GM23248 (cell line): ENCODE data around the gene CDK10. TPM values are rescaled to one million over a fixed set of nuclear protein-coding genes. Genes with fewer than 3 reads are reported as not detected.
"Not testable (repeated sequence)": the region's sequence is repeated elsewhere in the genome, so short reads cannot be mapped to it uniquely, and the experiment has no call there.

Source experiments
- DNase-seq: peaks from one replicate; pipeline ENCODE4 v3.0.0-alpha.2; 2015
- H2AFZ ChIP-seq: fragments of 200-600 bp; sonication (generic); 2 replicates; pipeline ENCODE4 v1.6.1; 2016; ENCODE audit warnings: antibody characterized with exemption
- H3F3A ChIP-seq: fragments of 200-600 bp; sonication (generic); 2 replicates; pipeline ENCODE4 v1.6.1; 2016; ENCODE audit warnings: mild to moderate bottlenecking, antibody characterized with exemption, mixed run types; ENCODE audit not compliant: insufficient read depth
- H3K27ac ChIP-seq: fragments of 200-600 bp; sonication (generic); 2 replicates; pipeline ENCODE4 v1.5.1; 2016; ENCODE audit warnings: mild to moderate bottlenecking
- H3K27me3 ChIP-seq: fragments of 200-600 bp; sonication (generic); replicated peaks from 2 replicates; pipeline ENCODE4 v1.6.1; 2016; ENCODE audit warnings: mild to moderate bottlenecking; ENCODE audit not compliant: insufficient read depth
- H3K36me3 ChIP-seq: fragments of 200-600 bp; sonication (generic); 2 replicates; pipeline ENCODE4 v1.6.1; 2016; ENCODE audit warnings: low read depth, mild to moderate bottlenecking
- H3K4me1 ChIP-seq: fragments of 200-600 bp; sonication (generic); 2 replicates; pipeline ENCODE4 v1.6.1; 2016; ENCODE audit warnings: mild to moderate bottlenecking; ENCODE audit not compliant: insufficient read depth
- H3K4me2 ChIP-seq: fragments of 200-600 bp; sonication (generic); one replicate; pipeline ENCODE4 v1.6.1; 2016; ENCODE audit warnings: mild to moderate bottlenecking; ENCODE audit not compliant: unreplicated experiment
- H3K4me3 ChIP-seq: fragments of 200-600 bp; sonication (generic); 2 replicates; pipeline ENCODE4 v1.5.1; 2016; ENCODE audit warnings: mild to moderate bottlenecking
- H3K79me2 ChIP-seq: fragments of 200-600 bp; sonication (generic); 2 replicates; pipeline ENCODE4 v1.6.1; 2016; ENCODE audit warnings: mild to moderate bottlenecking; ENCODE audit not compliant: insufficient read depth
- H3K9ac ChIP-seq: fragments of 200-600 bp; sonication (generic); 2 replicates; pipeline ENCODE4 v1.6.1; 2016; ENCODE audit warnings: mild to moderate bottlenecking
- H3K9me2 ChIP-seq: fragments of 200-600 bp; sonication (generic); 2 replicates; pipeline ENCODE4 v1.6.1; 2016; ENCODE audit warnings: mixed run types, mild to moderate bottlenecking, moderate library complexity; ENCODE audit not compliant: insufficient read depth
- H3K9me3 ChIP-seq: fragments of 200-600 bp; sonication (generic); one replicate; pipeline ENCODE4 v1.6.1; 2017; ENCODE audit warnings: low read depth
- H4K20me1 ChIP-seq: fragments of 200-600 bp; sonication (generic); 2 replicates; pipeline ENCODE4 v1.6.0; 2016; ENCODE audit not compliant: insufficient read depth
- EZH2 ChIP-seq: fragments of 200-600 bp; sonication (generic); IDR thresholded peaks from 2 replicates; pipeline ENCODE4 v1.6.1; 2018; ENCODE audit warnings: antibody characterized with exemption, mild to moderate bottlenecking; ENCODE audit not compliant: insufficient read depth, poor library complexity, severe bottlenecking
- EZH2phosphoT487 ChIP-seq: fragments of 200-600 bp; sonication (generic); IDR thresholded peaks from 2 replicates; pipeline ENCODE4 v1.6.1; 2018; ENCODE audit warnings: antibody characterized with exemption, moderate library complexity, mild to moderate bottlenecking, low read depth; ENCODE audit not compliant: insufficient read depth
- WGBS, 2 experiments: methylation state at CpG; one replicate each; pipeline ENCODE4 v1.1.6; 2015 to 2017; ENCODE audit warnings: low lambda C conversion rate in 2 of 2, low coverage in 1 of 2; ENCODE audit errors: missing lambda C conversion rate in 2 of 2; 5-methylcytosine and 5-hydroxymethylcytosine counted together
- in situ Hi-C: fragments of 300-500 bp; cut with MboI; formaldehyde crosslinking; loops from 2 replicates; pipeline ENCODE4 v1.15.0; 2020
- polyA plus RNA-seq: library from polyadenylated mRNA; unstranded; fragments of >200 nt; fragmentation: Nextera tagmentation; extraction: Ambion mirVana; gene quantifications from 2 replicates; pipeline ENCODE4 v1.2.1, GENCODE V29; 2016
- total RNA-seq: library from RNA; depleted of rRNA; stranded (reverse); fragments of >200 nt; shearing (Covaris generic); gene quantifications from 2 replicates; pipeline ENCODE4 v1.2.3, GENCODE V29; 2014

Gene CDK10
- total and polyA plus RNA-seq, 2 experiments from 2014 or later: 49.6 to 51.9 TPM

- H3K9me3 ChIP-seq: no peaks in the 10 kb centered on the region
- in situ Hi-C loops: no loop called here
- peaks cover 7% of the 10 kb centered on the region for H3K4me1 ChIP-seq
- H3F3A ChIP-seq: no peaks in the 10 kb centered on the region
- no peaks in the 10 kb centered on the region for H4K20me1 ChIP-seq
- no peaks in the 10 kb centered on the region for H3K36me3 ChIP-seq
- peaks cover 52% of the 10 kb centered on the region for H3K79me2 ChIP-seq
- no peak overlapping the region for H2AFZ ChIP-seq
- no peak overlapping the region for H3K4me3 ChIP-seq
- no peak overlapping the region for H3K4me2 ChIP-seq
- H3K27me3 ChIP-seq: no peaks in the 10 kb centered on the region
- H3K9ac ChIP-seq: no peak overlapping the region
- DNase-seq: no peak
- TF ChIP-seq EZH2 (no peak), EZH2phosphoT487 (no peak)
- H3K27ac ChIP-seq: no peak overlapping the region
- WGBS, 2 experiments: 94 to 96% methylated on average over 7 of the region's 7 CpGs
- H3K9me2 ChIP-seq: no peaks in the 10 kb centered on the region
These were observed 26.3 kb upstream of the CDK10 start for GRCh38 chr16:89660146-89660545.

DNA sequence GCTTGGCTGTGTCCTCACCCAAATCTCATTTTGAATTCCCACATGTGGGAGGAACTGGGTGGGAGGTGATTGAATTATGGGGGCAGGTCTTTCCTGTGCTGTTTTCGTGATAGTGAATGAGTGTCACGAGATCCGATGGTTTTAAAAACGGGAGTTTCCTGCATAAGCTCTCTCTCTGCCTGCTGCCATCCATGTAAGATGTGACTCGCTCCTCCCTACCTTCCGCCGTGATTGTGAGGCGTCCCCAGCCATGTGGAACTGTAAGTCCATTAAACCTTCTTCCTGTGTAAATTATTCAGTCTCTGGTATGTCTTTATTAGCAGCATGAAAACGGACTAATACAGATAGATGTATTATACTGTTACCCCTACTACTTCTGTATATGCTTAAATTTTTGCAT, 25.3 kb upstream of the CDK10 start:
- no peaks in the 10 kb centered on the region for H3K27me3 ChIP-seq
- no peaks in the 10 kb centered on the region for H3F3A ChIP-seq
- DNase-seq: no peak
- in situ Hi-C loops: no loop called here
- 84 to 85% methylated on average over 9 of the region's 9 CpGs for WGBS, 2 experiments
- H3K9me2 ChIP-seq: no peaks in the 10 kb centered on the region
- H3K4me3 ChIP-seq: no peak overlapping the region
- H3K27ac ChIP-seq: no peak overlapping the region
- peaks cover 7% of the 10 kb centered on the region for H3K4me1 ChIP-seq
- no peak overlapping the region for H3K9ac ChIP-seq
- TF ChIP-seq EZH2phosphoT487 (no peak), EZH2 (no peak)
- no peak overlapping the region for H3K4me2 ChIP-seq
- H3K79me2 ChIP-seq: peaks cover 42% of the 10 kb centered on the region
- no peaks in the 10 kb centered on the region for H4K20me1 ChIP-seq
- H3K36me3 ChIP-seq: no peaks in the 10 kb centered on the region
- no peak overlapping the region for H2AFZ ChIP-seq
- H3K9me3 ChIP-seq: no peaks in the 10 kb centered on the region

GRCh38 chr16:89664238-89664637, 22.3 kb upstream of the CDK10 start:
- H3K9me3 ChIP-seq, H3F3A ChIP-seq, H3K4me1 ChIP-seq, H3K36me3 ChIP-seq, H3K9me2 ChIP-seq, H3K9ac ChIP-seq, H3K4me2 ChIP-seq, H3K4me3 ChIP-seq, H3K27ac ChIP-seq, H4K20me1 ChIP-seq, H2AFZ ChIP-seq, DNase-seq, in situ Hi-C loops, H3K27me3 ChIP-seq: not testable (repeated sequence)
- H3K79me2 ChIP-seq: peaks cover 16% of the 10 kb centered on the region
- WGBS, 2 experiments: 55 to 56% methylated on average over 11 of the region's 11 CpGs

GRCh38 chr16:89667000-89667399, 19.5 kb upstream of the CDK10 start:
- H3K9me2 ChIP-seq, H4K20me1 ChIP-seq, H3K4me1 ChIP-seq, H3K9me3 ChIP-seq, H2AFZ ChIP-seq, H3K9ac ChIP-seq, H3K27ac ChIP-seq, H3K79me2 ChIP-seq, H3K36me3 ChIP-seq, H3K4me2 ChIP-seq, H3F3A ChIP-seq, in situ Hi-C loops, H3K27me3 ChIP-seq, H3K4me3 ChIP-seq: not testable (repeated sequence)
- WGBS, 2 experiments: 58 to 60% methylated on average over 7 of the region's 7 CpGs
- DNase-seq: peak; percentile 60

- WGBS, 2 experiments: 78 to 83% methylated on average over 9 of the region's 9 CpGs
- no peak overlapping the region for H3K4me3 ChIP-seq
- H3K27me3 ChIP-seq: no peaks in the 10 kb centered on the region
- H3K79me2 ChIP-seq: no peaks in the 10 kb centered on the region
- H3F3A ChIP-seq: peaks cover 9% of the 10 kb centered on the region; the same call in 1 of the 2 replicates
- H3K27ac ChIP-seq: no peak overlapping the region
- no peak overlapping the region for H3K4me2 ChIP-seq
- no peak for TF ChIP-seq EZH2
- TF ChIP-seq EZH2phosphoT487: no peak
- DNase-seq: no peak
- H3K9me3 ChIP-seq: no peaks in the 10 kb centered on the region
- no peaks in the 10 kb centered on the region for H3K36me3 ChIP-seq
- no peaks in the 10 kb centered on the region; the same call in 1 of the 2 replicates for H3K4me1 ChIP-seq
- in situ Hi-C loops: no loop called here
- H4K20me1 ChIP-seq: no peaks in the 10 kb centered on the region
- H3K9ac ChIP-seq: no peak overlapping the region
- H2AFZ ChIP-seq: no peak overlapping the region
- H3K9me2 ChIP-seq: no peaks in the 10 kb centered on the region
These were observed 18.9 kb upstream of the CDK10 start for GRCh38 chr16:89667633-89668032.
